Superior temporal gyrus (tissue), 1 donor: ENCODE results near the gene ANKRD44.
"Not testable (repeated sequence)": the region's sequence is repeated elsewhere in the genome, so short reads cannot be mapped to it uniquely, and the experiment has no call there.

Experiments used
- DNase-seq: peaks from one replicate; pipeline ENCODE4 v3.0.0-alpha.2; 2016; ENCODE audit errors: extremely low spot score

ANKRD44 gene

DNA sequence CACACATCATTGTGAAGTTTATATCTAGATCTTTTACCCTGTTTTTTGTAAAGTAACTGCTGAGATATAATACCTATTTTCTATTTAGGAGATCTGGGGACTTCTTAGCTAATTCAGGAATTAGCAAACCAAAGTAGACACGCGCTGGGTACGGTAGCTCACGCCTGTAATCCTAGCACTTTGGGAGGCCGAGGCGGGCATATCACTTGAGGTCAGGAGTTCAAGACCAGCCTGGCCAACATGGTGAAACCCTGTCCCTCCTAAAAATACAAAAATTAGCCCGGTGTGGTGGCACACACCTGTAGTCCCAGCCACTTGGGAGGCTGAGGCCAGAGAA lies 23.0 kb downstream of the ANKRD44 start:
- not testable (repeated sequence) for DNase-seq

GRCh38 chr2:197286805-197287595 lies 23.6 kb downstream of the ANKRD44 start:
- DNase-seq: peak; percentile 84

DNA sequence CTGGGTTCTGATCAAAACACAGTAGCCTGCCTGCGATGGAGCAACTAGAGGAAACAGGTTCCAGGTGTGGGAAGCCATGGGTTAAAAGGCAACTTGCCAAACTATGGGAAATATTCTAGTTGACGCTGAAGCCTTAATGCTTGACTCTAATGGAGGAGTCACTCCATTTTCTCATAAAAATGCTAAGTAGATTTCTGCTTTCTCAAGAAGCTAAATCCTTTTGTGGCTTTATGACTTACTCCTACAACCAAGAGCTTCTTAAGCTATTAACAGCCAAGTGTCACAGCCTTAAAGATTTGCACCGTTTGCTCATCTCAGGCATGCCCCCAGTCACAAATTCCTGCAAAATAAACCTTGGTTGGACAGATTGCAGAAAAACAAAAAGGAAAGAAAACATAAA lies 25.2 kb downstream of the ANKRD44 start:
- no peak for DNase-seq

DNA sequence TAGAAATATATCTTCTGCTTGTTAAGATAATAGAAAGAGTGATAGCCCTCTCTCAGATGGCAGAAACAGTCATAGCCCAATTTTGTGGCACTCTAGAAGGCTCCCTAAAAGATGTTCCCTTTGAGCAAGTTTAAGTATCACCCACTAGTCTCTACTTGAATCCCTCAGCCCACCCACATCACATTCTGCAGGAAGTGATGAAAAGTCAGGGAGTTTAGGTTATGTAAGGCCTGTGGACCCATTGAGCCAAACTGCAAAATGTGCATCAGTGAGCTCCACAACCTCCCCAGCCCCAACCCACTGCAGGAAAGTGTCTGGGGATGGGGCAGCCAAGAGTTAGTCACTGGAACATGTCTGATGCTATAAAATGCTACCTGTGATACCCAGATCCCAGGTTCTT lies 25.6 kb downstream of the ANKRD44 start:
- DNase-seq: no peak

DNA sequence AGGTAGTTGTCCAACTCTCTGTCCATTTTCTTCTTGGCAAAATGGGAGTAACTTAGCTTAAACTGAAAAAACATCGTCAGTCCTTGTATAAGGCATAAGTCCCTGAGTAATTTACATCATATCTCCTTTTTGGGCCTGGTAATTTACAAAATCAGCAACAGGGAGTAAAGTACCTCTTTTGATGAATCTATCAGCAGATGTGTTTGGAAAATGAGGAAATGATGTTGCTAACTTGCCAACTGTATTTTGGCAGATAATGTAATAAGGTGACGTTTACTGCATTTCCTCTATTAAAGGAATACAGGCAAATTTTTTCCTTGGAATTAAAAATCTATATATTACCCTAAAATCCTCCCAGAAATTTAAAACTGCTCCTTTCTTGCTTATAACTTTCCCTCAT lies 29.2 kb downstream of the ANKRD44 start:
- DNase-seq: no peak

- DNase-seq: no peak
Measured at GRCh38 chr2:197280015-197280702, 30.4 kb downstream of the ANKRD44 start.

GRCh38 chr2:197278799-197279763 lies 31.5 kb downstream of the ANKRD44 start:
- no peak for DNase-seq

GRCh38 chr2:197277794-197278193 lies 32.8 kb downstream of the ANKRD44 start:
- no peak for DNase-seq

GRCh38 chr2:197276156-197276555 lies 34.4 kb downstream of the ANKRD44 start:
- no peak for DNase-seq

- DNase-seq: no peak
Measured at GRCh38 chr2:197274937-197275336, 35.6 kb downstream of the ANKRD44 start.

DNA sequence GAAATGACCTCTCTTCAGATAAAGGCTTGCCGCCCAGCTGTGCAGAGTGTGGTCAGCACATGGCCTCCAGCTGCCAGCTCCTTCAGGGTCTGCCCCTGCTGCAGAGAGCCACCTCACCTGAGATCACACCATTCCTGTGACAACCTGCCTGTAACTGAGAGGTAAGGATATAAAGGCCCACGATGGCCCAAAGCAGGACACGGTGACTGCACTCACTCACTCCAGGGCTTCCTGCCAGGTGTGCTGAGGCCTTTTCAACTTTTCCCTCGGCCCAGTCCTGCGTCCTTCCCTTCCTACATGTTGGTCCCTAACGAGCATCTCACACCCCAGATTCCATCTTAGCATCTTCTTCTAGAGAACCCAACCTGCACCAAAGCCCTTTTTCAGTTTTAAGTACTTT lies 36.2 kb downstream of the ANKRD44 start:
- DNase-seq: no peak

DNA sequence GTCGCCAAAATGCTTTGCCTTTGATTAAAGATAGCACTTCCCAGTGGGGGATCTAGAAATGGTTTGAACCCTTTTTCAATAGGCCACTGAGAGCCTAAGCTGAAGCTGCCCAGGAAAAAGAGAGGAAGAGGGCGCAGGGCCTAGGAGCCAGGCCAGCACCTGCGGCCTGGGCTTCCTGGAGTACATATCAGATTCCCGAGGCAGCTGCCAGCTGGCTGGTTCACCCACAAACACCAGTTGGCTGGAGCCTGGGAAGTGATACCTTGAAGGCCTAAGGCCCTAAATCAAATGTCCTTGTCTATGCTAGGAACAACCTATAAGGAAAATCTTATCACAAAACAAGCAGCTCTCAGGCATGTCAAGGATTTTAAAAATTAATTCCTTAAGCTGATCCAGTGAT lies 37.1 kb downstream of the ANKRD44 start:
- DNase-seq: no peak

DNA sequence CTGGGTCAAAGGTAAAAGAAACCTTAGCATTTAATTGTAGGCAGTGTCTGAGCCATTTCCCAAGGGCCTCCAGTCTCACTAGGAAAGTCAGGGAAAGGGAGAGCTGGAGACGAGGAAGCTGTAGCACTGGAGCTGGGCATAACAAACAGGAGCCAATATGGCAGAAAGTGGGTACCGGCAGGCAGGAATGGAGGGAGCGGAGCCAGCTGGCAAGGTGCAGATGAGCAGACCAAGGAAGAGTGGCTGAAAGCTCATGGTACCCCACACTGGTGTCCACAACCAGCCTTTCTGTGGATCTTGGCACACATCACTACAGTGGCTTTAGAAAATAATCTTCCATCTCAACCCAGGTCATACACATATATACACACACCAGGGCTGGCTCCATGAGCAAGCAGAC lies 40.0 kb downstream of the ANKRD44 start:
- DNase-seq: no peak

DNA sequence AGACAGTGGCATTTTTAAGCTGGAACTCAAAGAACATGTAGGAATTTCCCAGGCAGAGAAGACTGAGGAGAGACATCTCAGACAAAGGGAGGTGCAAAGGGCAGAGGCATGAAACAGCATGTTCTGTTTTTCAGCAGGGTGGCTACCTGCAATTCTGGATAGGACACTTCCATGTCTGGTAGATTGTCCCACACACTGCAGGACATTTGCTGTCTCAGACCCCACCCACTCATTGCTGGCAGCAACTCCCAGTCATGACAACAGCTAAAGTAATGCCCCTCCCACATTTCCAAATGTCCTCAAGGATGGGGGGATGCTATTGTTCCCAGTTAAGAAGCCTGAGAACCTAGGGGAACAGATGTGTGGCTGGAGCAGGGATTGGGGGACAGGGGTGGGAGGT lies 40.8 kb downstream of the ANKRD44 start:
- DNase-seq: no peak

DNA sequence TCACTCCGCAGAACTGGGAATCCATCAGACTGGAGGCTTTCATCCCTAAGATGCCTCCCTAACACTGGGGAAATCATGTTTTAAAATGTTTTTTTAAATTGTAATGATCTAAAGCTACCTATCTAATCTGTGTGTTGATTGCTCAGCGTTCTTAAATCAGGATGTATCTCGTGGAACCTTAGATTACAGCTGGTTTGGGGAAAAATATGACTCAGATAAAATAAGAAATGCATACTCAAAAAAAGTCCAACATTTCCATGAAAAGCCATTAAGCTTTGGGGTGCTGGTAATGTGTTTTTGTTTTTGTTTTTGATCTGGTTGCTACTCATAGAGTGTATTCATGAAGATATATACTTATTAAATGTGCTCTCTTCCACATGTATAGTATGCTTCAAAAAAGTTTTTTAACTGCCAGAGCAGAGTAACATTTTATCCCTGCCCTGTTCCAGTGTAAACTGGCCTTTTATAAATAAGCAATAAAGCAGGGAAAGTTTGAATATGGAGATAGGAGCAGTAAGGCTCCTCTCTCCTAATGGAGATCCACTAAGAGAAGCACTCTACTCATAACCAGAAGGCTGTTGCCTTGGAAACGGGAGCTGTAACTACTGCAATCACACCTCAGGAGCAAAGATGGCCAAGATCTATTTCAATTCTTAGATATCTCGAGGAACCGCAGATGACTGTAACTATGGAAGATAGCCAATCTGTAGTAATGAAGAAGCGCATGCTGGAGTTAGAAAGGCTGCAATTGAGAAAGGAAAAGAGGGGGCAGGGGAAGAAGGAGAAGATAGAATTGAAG lies 41.6 kb downstream of the ANKRD44 start:
- DNase-seq: peak; percentile 49

DNA sequence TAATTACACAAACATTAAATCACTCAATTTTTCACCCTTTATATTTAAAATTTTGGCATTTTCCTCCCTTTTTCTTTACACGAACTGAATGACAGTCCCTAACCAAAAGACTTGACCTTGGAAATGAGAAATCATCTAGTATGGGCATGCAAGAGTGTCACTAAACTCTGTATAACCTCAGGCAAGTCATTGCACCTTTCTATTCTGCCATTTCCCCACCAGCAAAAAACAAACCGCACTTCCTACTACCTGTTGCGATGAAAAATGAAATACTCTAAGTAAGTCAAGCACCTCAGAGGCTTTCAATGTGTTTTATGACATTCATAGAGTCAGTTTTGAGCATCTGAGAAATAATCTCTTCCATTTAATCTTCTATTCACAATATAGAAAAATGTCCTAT lies 44.1 kb downstream of the ANKRD44 start:
- no peak for DNase-seq

DNA sequence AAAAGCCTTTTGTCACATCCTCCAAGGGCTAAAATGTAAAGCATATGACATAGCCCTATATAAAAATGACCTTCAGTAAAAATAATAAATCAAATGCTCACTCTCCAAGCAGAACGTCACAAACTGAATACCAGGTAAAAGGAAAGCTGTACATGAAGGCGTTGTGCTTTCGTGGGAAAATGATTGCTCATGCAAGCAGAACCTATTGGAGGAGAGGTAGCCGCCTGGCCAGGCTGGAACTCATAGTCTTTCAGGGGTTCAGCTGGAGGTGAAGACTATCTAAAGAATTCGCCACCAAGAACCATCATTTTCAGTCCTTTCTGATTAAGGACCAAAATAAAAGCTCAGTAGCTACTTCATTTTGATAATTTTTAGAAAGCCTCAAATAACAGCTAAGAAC lies 44.7 kb downstream of the ANKRD44 start:
- DNase-seq: no peak

- DNase-seq: no peak
Measured at GRCh38 chr2:197265036-197265435, 45.5 kb downstream of the ANKRD44 start.

- DNase-seq: no peak
Measured at GRCh38 chr2:197264332-197264731, 46.2 kb downstream of the ANKRD44 start.

DNA sequence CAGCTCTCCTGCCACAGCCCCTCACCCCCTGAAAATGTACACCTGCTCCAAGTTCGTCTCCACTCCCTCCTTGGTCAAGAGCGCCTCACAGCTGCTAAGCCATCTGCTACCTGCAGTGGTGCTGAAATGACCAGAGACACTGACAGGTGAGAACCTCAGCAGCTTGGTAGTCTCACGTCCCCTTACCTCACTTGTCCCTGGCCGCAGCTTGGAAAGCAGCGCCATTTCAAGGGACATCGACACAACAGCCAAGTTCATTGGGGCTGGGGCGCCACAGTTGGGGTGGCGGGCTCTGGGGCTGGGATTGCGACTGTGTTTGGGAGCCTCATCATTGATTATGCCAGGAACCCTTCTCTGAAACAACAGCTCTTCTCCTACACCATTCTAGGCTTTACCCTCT lies 47.5 kb downstream of the ANKRD44 start:
- no peak for DNase-seq

GRCh38 chr2:197261808-197262226 lies 48.8 kb downstream of the ANKRD44 start:
- DNase-seq: no peak
